Erythroblast (primary cell): ENCODE data around the gene CPN1.
A peak's percentile ranks its signal among the peaks of the same experiment; 100 is the strongest.
"Not testable (repeated sequence)": the region's sequence is repeated elsewhere in the genome, so short reads cannot be mapped to it uniquely, and the experiment has no call there.

Experiments used
- DNase-seq, 2 experiments: peaks; one replicate each; lab custom pipeline; 2025; lab: John Stamatoyannopoulos, UW
- GATA1 ChIP-seq: IDR thresholded peaks from 2 replicates; pipeline ENCODE4 v1.6.1; 2011; ENCODE audit warnings: low read depth, mild to moderate bottlenecking, control low read depth, low read length, moderate library complexity
- POLR2A ChIP-seq: IDR thresholded peaks from 2 replicates; pipeline ENCODE4 v1.6.1; 2011; ENCODE audit warnings: mild to moderate bottlenecking, low read length

The CPN1 gene

DNA sequence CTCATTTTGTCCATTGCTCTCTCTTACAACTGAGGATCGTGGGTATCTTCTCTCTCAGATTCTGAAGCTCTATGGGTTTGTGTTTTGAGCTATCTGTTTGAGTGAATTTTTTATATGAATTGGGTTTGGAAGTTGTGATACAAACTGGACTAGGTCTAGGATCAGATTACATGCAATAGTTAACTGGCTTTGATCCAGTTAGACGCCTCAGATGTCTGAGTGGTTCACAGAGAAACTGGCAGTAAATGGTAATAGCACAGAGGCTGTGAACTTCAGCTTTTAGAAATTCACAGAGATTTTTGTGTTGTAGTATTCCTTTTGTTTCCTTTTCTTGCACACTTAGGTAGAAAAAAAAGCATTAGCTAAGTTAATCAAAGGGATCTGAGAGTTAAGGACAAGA is 59.3 kb downstream of the CPN1 start:
- no peak for TF ChIP-seq POLR2A
- TF ChIP-seq GATA1, result no peak
- DNase-seq, result no peak

DNA sequence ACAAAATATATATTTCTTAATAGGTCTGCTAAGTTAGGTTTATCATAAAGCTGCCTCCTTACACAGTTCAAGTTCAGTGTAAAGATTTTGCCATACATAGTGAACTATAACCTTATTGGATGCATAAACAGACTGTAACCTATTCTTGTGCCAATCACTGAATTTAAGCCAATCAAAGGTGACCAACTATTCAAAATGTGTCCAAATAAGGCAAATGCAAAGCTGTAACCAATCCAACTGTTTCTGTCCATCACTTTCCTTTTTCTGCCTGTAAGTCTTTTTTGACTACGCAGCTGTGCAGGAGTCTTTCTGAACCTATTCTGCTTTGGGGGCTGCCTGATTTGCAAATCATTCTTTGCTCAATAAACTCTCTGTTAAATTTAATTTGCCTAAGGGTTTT is 60.3 kb downstream of the CPN1 start:
- TF ChIP-seq POLR2A (no peak), GATA1 (no peak)
- no peak for DNase-seq

DNA sequence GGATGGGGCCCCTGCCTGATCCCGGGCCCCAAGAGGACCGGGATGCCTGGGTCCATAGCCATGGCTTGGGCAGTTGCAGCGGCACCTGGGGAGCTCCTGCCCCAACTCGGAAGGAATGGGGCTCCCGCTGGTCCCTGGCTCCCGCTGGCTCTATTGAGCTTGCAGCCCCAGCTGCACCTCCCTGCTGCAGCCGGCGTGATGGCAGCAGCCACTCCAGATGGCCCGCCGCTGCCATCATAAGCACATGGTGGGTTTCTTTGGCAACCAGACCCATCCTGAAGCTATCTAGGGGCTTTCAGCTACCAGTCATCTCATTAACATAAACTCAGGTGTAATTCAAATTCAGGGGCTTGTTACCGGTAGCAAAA is 60.8 kb downstream of the CPN1 start:
- no peak for DNase-seq
- no peak for TF ChIP-seq GATA1
- TF ChIP-seq POLR2A, result no peak

DNA sequence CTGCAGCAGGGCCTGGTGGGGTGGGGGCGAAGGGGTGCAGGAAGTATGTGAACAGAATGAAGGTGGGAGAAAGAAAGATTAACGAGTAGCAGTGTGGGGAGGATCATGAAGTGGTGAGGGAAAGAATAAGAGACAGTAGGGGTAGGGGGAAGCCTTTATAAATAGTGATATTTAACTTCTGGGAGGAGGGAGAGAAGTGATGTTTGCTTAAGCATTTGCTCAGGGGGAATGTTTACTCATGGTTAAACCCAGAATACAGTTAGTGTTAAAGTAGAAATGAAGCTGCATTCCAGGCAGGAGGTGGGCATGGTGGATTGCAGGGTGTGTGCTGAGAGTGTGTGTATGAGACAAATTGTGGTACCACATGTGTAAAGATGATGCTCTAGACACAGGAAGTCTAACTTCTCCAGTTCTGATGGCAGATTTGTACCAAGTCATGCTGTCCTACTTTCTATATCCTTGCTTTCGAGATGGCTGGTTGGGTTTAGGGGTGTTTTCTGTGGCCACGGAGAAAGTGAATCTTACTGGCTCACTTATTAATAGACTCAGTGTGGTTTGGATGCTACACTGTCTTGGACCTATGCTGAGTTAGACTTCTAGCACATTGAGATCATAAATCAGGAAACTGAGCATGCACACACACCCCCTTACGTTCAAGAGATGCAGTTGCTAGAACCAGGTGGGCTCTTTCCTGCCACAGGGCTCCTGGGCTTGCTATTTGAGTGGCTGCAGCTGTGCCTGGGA is 61.4 kb downstream of the CPN1 start:
- no peak for DNase-seq
- TF ChIP-seq POLR2A, result no peak
- no peak for TF ChIP-seq GATA1

DNA sequence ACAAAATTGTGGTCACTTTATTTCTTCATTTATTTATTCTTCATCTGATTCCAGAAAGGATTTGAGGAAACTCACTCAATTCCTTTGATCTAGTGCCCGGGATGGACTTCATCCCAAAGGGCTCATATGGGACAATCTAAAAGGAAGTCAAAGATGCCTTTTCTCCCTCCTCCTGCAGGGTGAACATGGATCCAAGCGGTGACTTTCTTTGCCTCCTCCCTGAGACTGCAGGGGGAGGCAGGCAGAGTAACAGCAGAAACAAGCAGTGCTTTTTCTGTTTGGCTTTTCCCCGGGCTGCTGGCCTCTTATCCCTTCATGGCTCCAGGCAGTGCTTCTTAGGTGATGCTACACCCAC is 61.9 kb downstream of the CPN1 start:
- DNase-seq, result no peak
- TF ChIP-seq GATA1 (no peak), POLR2A (no peak)

DNA sequence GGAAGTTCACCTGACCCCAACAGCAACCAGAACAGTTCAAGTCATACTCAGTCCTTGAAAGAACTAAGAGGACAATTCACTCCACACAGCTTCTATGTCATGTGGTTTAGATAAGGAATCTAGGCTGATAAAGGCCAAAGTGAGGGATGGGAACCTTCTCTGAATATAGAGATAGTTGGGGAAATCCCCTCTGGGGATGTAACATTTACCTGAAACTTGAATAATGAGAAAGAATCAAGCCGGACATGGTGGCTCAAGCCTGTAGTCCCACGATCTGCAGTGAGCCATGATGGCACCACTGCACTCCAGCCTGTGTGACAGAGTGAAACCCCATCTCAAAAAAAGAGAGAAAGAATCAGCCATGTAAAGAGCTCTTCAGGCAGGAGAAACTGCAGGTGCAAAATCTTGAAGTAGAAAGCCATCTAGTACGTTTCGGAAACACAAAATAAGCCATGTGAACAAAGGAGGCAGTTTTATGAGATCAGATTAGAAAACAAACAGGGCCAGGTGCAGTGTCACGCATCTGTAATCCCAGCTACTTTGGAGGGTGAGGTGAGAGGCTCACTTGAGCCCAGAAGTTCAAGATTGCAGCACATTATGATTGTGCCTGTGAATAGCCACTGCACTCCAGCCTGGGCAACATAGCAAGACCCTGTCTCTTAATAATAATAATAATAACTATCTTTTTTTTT is 67.5 kb downstream of the CPN1 start:
- DNase-seq, result no peak
- TF ChIP-seq POLR2A (no peak), GATA1 (no peak)

DNA sequence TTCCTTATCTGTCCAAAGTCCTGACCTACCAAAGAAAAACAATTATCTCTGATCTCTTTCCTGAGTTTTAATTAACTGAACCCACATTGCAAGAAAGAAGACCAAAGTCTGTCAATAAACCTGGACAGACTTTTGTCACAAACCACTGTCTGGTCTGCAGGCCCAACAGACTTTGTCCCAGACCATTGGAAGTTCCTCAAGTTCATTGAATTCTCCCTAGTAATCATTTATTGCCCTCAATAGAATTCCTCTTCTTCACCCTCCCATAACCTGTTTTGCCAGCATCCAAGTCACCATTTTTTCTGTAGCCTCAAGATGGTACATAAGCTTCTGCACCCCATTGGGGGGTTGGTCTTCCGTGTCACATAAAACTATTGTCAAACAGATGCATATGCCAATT is 68.0 kb downstream of the CPN1 start:
- DNase-seq, result no peak
- TF ChIP-seq GATA1 (no peak), POLR2A (no peak)

DNA sequence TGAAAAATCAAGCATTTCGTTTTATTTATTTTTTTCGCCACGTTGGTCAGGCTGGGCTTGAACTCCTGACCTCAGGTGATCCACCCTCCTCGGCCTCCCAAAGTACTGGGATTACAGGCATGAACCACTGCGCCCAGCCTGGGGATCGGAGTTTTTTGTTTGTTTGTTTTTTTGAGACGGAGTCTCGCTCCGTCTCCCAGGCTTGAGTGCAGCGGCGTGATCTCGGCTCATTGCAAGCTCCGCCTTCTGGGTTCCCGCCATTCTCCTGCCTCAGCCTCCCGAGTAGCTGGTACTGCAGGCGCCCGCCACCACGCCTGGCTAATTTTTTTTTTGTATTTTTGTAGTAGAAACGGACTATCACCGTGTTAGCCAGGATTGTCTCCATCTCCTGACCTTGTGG is 69.8 kb downstream of the CPN1 start:
- not testable (repeated sequence) for DNase-seq

DNA sequence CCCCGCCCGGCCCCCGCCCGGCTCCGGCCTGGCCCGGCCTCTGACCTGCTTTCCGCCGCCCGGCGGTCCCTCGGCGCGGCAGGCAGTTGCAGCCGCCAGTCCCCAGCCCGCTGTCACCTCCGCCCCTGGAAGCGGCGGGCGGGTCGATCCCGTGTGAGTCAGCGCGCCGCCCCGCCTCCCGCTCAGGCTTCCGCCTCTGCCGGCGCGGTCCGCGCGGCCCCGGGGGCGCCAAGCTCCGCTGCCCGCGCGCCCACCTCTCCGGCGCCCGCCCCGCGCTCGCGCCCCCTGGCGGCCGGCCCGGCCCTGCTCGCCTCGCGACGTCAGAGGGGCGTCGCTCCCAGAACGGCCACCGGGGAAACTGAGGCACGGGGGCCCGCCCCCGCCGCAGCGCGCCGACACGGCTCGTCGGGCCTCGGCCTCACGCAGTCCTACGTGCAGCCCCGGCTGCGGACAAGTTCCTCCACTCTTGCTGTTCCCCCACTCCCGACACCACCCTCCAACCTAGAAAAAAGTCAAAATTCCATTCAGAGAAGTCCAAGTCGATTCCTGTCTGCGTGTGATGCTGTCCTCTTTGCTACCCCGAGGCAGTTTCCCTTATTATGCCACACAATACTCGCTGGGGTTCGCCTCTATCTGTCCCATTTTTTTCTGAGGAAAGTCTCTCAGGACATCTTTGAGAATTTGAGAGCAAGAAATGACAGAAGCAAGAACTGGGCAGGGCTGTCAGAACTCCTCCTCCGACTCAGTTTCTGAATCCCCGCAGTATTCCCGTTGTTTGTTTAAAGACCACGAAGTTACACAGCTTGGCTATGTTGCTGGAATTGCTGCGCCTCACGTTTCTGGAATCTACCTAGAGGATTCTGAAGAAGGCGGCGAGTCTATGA is 71.6 kb downstream of the CPN1 start, which contains the start of gene DNMBP:
Gene DNMBP (minus strand): TSS at position 155 of the 884 bp plus-strand sequence. CDS start 37,823 bp downstream, outside the sequence.
- TF ChIP-seq GATA1 (no peak), POLR2A (no peak)
- peak; percentile 87 to 92 for DNase-seq

DNA sequence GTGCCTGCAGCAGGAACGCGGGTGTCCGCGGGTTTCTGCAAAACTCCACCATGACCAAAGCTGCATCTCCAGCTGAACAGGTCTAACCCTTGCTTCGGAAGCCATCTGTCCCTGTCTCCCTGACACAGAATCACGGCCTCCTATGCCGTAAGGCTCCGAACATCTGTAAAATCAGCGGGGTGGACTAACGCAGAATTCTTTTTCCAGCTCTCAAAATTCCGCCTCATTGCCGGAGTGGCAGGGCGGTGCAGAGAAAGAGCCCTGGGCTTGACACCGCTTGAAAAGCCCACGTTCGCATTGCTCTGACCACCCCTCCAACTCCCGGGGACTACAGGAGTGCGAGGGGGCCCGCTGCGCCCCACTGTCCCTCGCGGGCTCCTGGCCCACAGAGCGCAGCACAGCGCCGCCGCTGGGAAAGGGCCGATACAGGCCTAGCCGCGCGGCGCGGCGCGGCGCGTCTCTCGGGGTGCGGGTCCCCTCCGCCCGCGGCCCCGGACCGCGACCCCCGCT is 72.3 kb downstream of the CPN1 start:
- DNase-seq, result peak; percentile 80 to 83
- no peak for TF ChIP-seq POLR2A
- TF ChIP-seq GATA1, result no peak

DNA sequence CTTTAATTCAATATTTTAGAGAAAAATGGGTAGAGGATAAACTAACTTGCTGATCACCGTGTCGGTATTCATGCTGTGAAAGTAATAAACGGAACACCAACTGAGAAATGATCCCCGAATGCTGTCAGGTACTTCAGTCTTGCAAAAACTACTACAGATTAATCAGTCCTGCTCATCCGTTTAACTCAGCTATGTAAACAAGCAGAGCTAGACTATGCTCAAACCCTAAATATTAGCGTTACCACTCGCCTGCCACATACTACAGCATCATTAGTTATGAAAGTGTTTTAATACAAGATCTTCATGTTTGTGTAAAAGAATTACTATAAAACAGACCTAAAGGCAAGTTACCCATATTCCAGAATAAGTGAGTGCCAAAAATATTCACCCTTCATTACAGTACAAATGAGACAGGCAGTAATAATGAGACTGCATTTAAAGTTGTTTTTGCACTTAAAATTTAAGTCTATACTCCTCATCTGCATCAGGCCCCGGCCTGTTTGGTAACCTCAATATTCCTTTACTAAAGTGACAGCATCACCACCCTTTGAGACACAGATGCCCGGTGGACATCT is 72.9 kb downstream of the CPN1 start:
- TF ChIP-seq GATA1 (no peak), POLR2A (no peak)
- DNase-seq, result no peak

DNA sequence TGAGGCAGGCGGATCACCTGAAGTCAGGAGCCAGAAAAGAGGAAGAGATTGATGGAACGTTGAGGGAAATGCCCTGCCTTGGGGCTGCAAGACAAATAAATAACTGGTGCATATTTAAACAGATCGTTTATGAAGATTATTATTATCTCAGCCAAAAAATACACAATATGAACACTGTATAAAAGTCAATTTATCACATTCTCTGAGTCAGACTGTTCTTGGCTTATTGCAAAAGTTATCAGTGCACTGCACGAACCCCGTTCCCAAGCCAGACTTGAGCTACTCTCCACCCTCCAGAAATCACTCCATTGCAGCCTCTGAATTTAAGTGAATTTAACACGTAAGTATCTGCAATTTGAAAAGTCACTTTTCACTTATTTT is 73.5 kb downstream of the CPN1 start:
- TF ChIP-seq GATA1 (no peak), POLR2A (no peak)
- DNase-seq, result peak; percentile 53 to 72

DNA sequence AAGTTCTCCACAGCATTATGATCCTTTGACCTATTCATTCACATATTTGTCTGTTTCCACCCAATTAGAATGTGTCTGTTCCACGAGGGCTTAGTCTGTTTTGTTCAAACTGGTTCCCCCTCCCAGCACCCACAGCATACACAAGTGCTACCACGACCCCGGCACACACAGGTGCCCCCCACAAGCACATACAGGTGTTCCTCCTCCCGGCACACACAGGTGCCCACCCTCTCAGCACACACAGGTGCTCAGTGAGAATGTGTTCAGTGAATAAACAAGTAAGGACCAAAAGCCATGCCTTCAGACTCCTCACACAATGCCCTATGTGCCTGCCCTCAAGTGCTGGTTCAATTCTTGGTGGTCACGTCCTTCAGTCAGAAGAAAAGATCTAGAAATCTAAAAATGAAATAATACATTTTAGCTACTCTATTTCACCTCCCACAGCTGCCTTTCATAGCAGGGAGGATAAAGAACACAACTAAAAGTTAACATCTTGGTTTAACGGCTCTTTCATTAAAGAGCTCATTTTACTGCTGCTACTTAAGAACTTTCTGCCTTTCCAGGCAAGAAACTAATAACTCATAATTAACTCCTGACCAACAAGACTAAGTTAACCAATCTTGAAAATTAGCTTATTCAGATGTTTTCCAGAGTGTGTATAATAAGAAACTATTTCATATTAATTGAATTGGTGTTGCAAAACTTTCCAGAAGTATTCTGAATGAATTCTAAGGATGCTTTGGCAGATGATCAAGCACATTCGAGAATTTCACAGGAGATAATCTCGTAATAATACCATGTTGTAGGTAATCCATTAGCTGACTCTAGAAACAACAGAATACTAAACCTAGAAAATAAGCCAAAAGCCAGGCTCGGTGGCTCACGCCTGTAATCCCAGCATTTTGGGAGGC is 74.2 kb downstream of the CPN1 start:
- no peak for TF ChIP-seq POLR2A
- no peak for TF ChIP-seq GATA1
- DNase-seq, result no peak
